ENCODE results near the gene RPP40.

The RPP40 gene

GRCh38 chr6:4965562-4966389 lies 38.1 kb downstream of the RPP40 start:
- no peak for TF ChIP-seq CTCF (IDR thresholded peaks at IDR 0.05; ENCODE audit: low read depth, low read length)
- in situ Hi-C loops (cut with HindIII; ENCODE audit: low sequenced_read_pairs): no loop called here

GRCh38 chr6:4964675-4965561 lies 38.9 kb downstream of the RPP40 start:
- DNase-seq (ENCODE audit: low read depth, low spot score): no peak
- in situ Hi-C loops (cut with HindIII; ENCODE audit: low sequenced_read_pairs): no loop called here
- no peak overlapping the region for H3K4me3 ChIP-seq (ENCODE audit: low read depth, low read length)
- TF ChIP-seq CTCF (IDR thresholded peaks at IDR 0.05; ENCODE audit: low read depth, low read length): no peak

More at GRCh38 chr6:4965562-4966389, 38.1 kb downstream of the RPP40 start:
- H3K4me3 ChIP-seq (ENCODE audit: low read depth, low read length): no peak overlapping the region
- DNase-seq (ENCODE audit: low read depth, low spot score): no peak

GRCh38 chr6:4962905-4963304 lies 40.9 kb downstream of the RPP40 start:
- no peak for TF ChIP-seq CTCF (IDR thresholded peaks at IDR 0.05; ENCODE audit: low read depth, low read length)
- no peak overlapping the region for H3K4me3 ChIP-seq (ENCODE audit: low read depth, low read length)
- in situ Hi-C loops (cut with HindIII; ENCODE audit: low sequenced_read_pairs): no loop called here
- DNase-seq (ENCODE audit: low read depth, low spot score): no peak

- no peak for TF ChIP-seq CTCF (IDR thresholded peaks at IDR 0.05; ENCODE audit: low read depth, low read length)
- no peak for DNase-seq (ENCODE audit: low read depth, low spot score)
- in situ Hi-C loops (cut with HindIII; ENCODE audit: low sequenced_read_pairs): no loop called here
- no peak overlapping the region for H3K4me3 ChIP-seq (ENCODE audit: low read depth, low read length)
These were observed 42.3 kb downstream of the RPP40 start for GRCh38 chr6:4961322-4962168.

- no peak for TF ChIP-seq CTCF (IDR thresholded peaks at IDR 0.05; ENCODE audit: low read depth, low read length)
- no peak for DNase-seq (ENCODE audit: low read depth, low spot score)
- in situ Hi-C loops (cut with HindIII; ENCODE audit: low sequenced_read_pairs): no loop called here
- H3K4me3 ChIP-seq (ENCODE audit: low read depth, low read length): no peak overlapping the region
These were observed 45.2 kb downstream of the RPP40 start for GRCh38 chr6:4958624-4959023.

Measured in astrocyte of the spinal cord (primary cell).